AG09309 (cell line): ENCODE measurements around the gene TNRC6B.
"Not testable (repeated sequence)": the region's sequence is repeated elsewhere in the genome, so short reads cannot be mapped to it uniquely, and the experiment has no call there.

ENCODE experiments used
- DNase-seq: peaks from one replicate; pipeline ENCODE4 v3.0.0-alpha.2; 2010; ENCODE audit warnings: low read depth
- H3K4me3 ChIP-seq: 2 replicates; pipeline ENCODE4 v1.5.1; 2011; ENCODE audit warnings: mild to moderate bottlenecking, low read depth, low read length, moderate library complexity; ENCODE audit not compliant: control insufficient read depth
- CTCF ChIP-seq: IDR thresholded peaks from 2 replicates; pipeline ENCODE4 v1.5.1; 2011; ENCODE audit warnings: mild to moderate bottlenecking, low read depth, low read length, inconsistent platforms; ENCODE audit not compliant: insufficient read depth, control insufficient read depth; ENCODE audit errors: missing control alignments

Gene TNRC6B

GRCh38 chr22:40193429-40194421, 16.0 kb downstream of the TNRC6B start:
- no peak overlapping the region for H3K4me3 ChIP-seq
- peak; percentile 19 for TF ChIP-seq CTCF
- no peak for DNase-seq

GRCh38 chr22:40194656-40195055, 16.9 kb downstream of the TNRC6B start:
- no peak overlapping the region for H3K4me3 ChIP-seq
- no peak for DNase-seq
- TF ChIP-seq CTCF, result no peak

GRCh38 chr22:40196628-40197360, 19.1 kb downstream of the TNRC6B start:
- TF ChIP-seq CTCF, result no peak
- no peak for DNase-seq
- H3K4me3 ChIP-seq, result no peak overlapping the region

GRCh38 chr22:40197421-40197820, 19.7 kb downstream of the TNRC6B start:
- H3K4me3 ChIP-seq, result not testable (repeated sequence)

GRCh38 chr22:40198733-40199132, 21.0 kb downstream of the TNRC6B start:
- DNase-seq, result no peak
- H3K4me3 ChIP-seq, result no peak overlapping the region
- no peak for TF ChIP-seq CTCF

More at GRCh38 chr22:40197421-40197820, 19.7 kb downstream of the TNRC6B start:
- DNase-seq, result not testable (repeated sequence)

GRCh38 chr22:40199223-40199622, 21.5 kb downstream of the TNRC6B start:
- H3K4me3 ChIP-seq, result no peak overlapping the region
- no peak for TF ChIP-seq CTCF
- no peak for DNase-seq

- no peak for DNase-seq
- no peak overlapping the region for H3K4me3 ChIP-seq
- TF ChIP-seq CTCF, result no peak
Measured at GRCh38 chr22:40199852-40200251, 22.1 kb downstream of the TNRC6B start.
